Breast epithelium (tissue), 4 donors: ENCODE results near the gene LENG1. TPM values are rescaled to one million over a fixed set of nuclear protein-coding genes. Genes with fewer than 3 reads are reported as not detected.
A peak's percentile ranks its signal among the peaks of the same experiment; 100 is the strongest.

Experiments
- DNase-seq, 2 donors: peaks; one replicate each; pipeline ENCODE4 v3.0.0-alpha.2; 2019; ENCODE audit warnings: low spot score in 2 of 2
- H3K27ac ChIP-seq, 2 donors: fragments of 200-600 bp; sonication (generic) in 1 of 2; one replicate each; pipeline ENCODE4 v1.5.1; 2016 to 2019; ENCODE audit warnings: mild to moderate bottlenecking in 1 of 2
- H3K27me3 ChIP-seq, 2 donors: fragments of 200-600 bp; sonication (generic) in 1 of 2; one replicate each; pipeline versions ENCODE4 v1.5.1 to v1.6.0; 2017 to 2019; ENCODE audit warnings: control low read depth in 1 of 2, mild to moderate bottlenecking in 1 of 2
- H3K36me3 ChIP-seq: fragments of 200-600 bp; one replicate; pipeline ENCODE4 v1.5.1; 2019
- H3K4me1 ChIP-seq, 2 donors: fragments of 200-600 bp; sonication (generic); one replicate each; pipeline ENCODE4 v1.5.1; 2016 to 2019; ENCODE audit warnings: control low read depth in 1 of 2
- H3K4me3 ChIP-seq, 3 donors: fragments of 200-600 bp; sonication (generic); 1 replicate in 2 of 3; 2 replicates in 1 of 3; pipeline ENCODE4 v1.5.1; 2016 to 2019; ENCODE audit warnings: mild to moderate bottlenecking in 3 of 3, moderate library complexity in 2 of 3
- H3K9me3 ChIP-seq, 2 donors: fragments of 200-600 bp; sonication (generic) in 1 of 2; one replicate each; pipeline ENCODE4 v1.5.1; 2016 to 2019; ENCODE audit warnings: control low read depth in 1 of 2
- CTCF ChIP-seq, 3 donors: fragments of 450-650 bp; IDR thresholded peaks; one replicate each; pipeline ENCODE4 v1.5.1; 2016 to 2017; ENCODE audit warnings: antibody characterized with exemption in 3 of 3, mild to moderate bottlenecking in 3 of 3, moderate library complexity in 3 of 3
- POLR2A ChIP-seq: fragments of 450-650 bp; IDR thresholded peaks from one replicate; pipeline ENCODE4 v1.6.1; 2016; ENCODE audit warnings: antibody characterized with exemption, mild to moderate bottlenecking, moderate library complexity
- POLR2AphosphoS5 ChIP-seq, 3 donors: sonication (generic); formaldehyde crosslinking; IDR thresholded peaks; one replicate each; pipeline ENCODE4 v1.6.1; 2017; ENCODE audit warnings: antibody characterized with exemption in 3 of 3
- intact Hi-C: fragments of 100-400 bp; cut with DNase I; formaldehyde crosslinking; loops from one replicate; pipeline ENCODE4 v1.15.1; 2023; ENCODE audit warnings: low total_unique reads
- total RNA-seq, 3 donors: library from RNA; depleted of rRNA; stranded (reverse); fragments of >200 nt; gene quantifications; one replicate each; pipeline ENCODE4 v1.1.0, GENCODE V29; 2016

Gene LENG1
- total RNA-seq, 3 donors from 2014 or later: 6.4 to 8.5 (median 8.0) TPM

- intact Hi-C loops: loop anchor here (10.0 kb wide), 1 partner anchor 241 kb away; no protein-coding TSS in a partner anchor
- peak within 1 kb of the TSS; percentile 81 to 88 (median 83) for H3K4me3 ChIP-seq
- H3K36me3 ChIP-seq: no peaks in the 10 kb centered on the region
These were observed 44.1 kb downstream of the LENG1 start, which contains the start of the genes PRPF31 and TFPT for GRCh38 chr19:54115109-54116063. Gene PRPF31 (plus strand): TSS chr19:54115754. CDS start chr19:54118279, 2,525 bp downstream. Gene TFPT (minus strand): TSS chr19:54115657. CDS start chr19:54115269, 388 bp downstream.

GRCh38 chr19:54114340-54115108 lies 45.0 kb downstream of the LENG1 start:
- Histone ChIP-seq H3K4me3 (peak overlapping the region; percentile 81 to 88 (median 83)), H3K4me1 (peaks cover 5 to 10% of the 10 kb centered on the region in 2 donors), H3K9me3 (no peaks in the 10 kb centered on the region), H3K36me3 (no peaks in the 10 kb centered on the region), H3K27ac (peak overlapping the region; percentile 48 to 83), H3K27me3 (no peaks in the 10 kb centered on the region)
- DNase-seq: no peak
- intact Hi-C loops: loop anchor here (10.0 kb wide), 1 partner anchor 240 kb away; no protein-coding TSS in a partner anchor
- TF ChIP-seq POLR2A (no peak), CTCF (IDR thresholded peaks at IDR 0.05) (no peak), POLR2AphosphoS5 (IDR thresholded peaks at IDR 0.05) (no peak)

More at GRCh38 chr19:54115109-54116063, 44.1 kb downstream of the LENG1 start, which contains the start of the genes PRPF31 and TFPT:
- TF ChIP-seq POLR2A: peak; percentile 46
- no peak for TF ChIP-seq CTCF (IDR thresholded peaks at IDR 0.05)
- peak; percentile 98 to 99 (median 99) for TF ChIP-seq POLR2AphosphoS5 (IDR thresholded peaks at IDR 0.05)
- peak; percentile 97 for DNase-seq
- Histone ChIP-seq H3K27me3 (no peaks in the 10 kb centered on the region), H3K27ac (peak within 1 kb of the TSS; percentile 83), H3K9me3 (no peaks in the 10 kb centered on the region), H3K4me1 (peaks cover 5 to 10% of the 10 kb centered on the region in 2 donors)

GRCh38 chr19:54109651-54110050 lies 49.9 kb downstream of the LENG1 start:
- Histone ChIP-seq H3K4me3 (no peak overlapping the region), H3K9me3 (no peaks in the 10 kb centered on the region), H3K27me3 (no peaks in the 10 kb centered on the region), H3K36me3 (no peaks in the 10 kb centered on the region), H3K27ac (no peak overlapping the region), H3K4me1 (no peaks in the 10 kb centered on the region)
- TF ChIP-seq POLR2A: no peak
- TF ChIP-seq CTCF (IDR thresholded peaks at IDR 0.05): no peak
- no peak for TF ChIP-seq POLR2AphosphoS5 (IDR thresholded peaks at IDR 0.05)
- DNase-seq: no peak
- intact Hi-C loops: loop anchor here (10.0 kb wide), 1 partner anchor 235 kb away; no protein-coding TSS in a partner anchor

GRCh38 chr19:54108496-54108895 lies 51.0 kb downstream of the LENG1 start:
- Histone ChIP-seq H3K4me1 (no peaks in the 10 kb centered on the region), H3K36me3 (no peaks in the 10 kb centered on the region), H3K9me3 (no peaks in the 10 kb centered on the region), H3K27ac (no peak overlapping the region), H3K27me3 (no peaks in the 10 kb centered on the region), H3K4me3 (no peak overlapping the region)
- no peak for TF ChIP-seq CTCF (IDR thresholded peaks at IDR 0.05)
- TF ChIP-seq POLR2AphosphoS5 (IDR thresholded peaks at IDR 0.05): no peak
- TF ChIP-seq POLR2A: no peak
- intact Hi-C loops: no loop called here
- no peak for DNase-seq
